OCI-LY1 (cell line): ENCODE data around the gene TK1.

Experiments used
- CTCF ChIP-seq: fragments of 200-600 bp; sonication (generic), shearing (Covaris generic); IDR thresholded peaks from 2 replicates; pipeline ENCODE4 v1.5.1; 2017; ENCODE audit warnings: mild to moderate bottlenecking, antibody characterized with exemption, low read length, moderate library complexity, mixed read lengths
- EZH2 ChIP-seq: fragments of 200-600 bp; sonication (generic), shearing (Covaris generic); IDR thresholded peaks from 2 replicates; pipeline ENCODE4 v1.8.0; 2017; ENCODE audit warnings: borderline replicate concordance, mixed run types, mild to moderate bottlenecking, antibody characterized with exemption, low read length, moderate library complexity, mixed read lengths

DNA sequence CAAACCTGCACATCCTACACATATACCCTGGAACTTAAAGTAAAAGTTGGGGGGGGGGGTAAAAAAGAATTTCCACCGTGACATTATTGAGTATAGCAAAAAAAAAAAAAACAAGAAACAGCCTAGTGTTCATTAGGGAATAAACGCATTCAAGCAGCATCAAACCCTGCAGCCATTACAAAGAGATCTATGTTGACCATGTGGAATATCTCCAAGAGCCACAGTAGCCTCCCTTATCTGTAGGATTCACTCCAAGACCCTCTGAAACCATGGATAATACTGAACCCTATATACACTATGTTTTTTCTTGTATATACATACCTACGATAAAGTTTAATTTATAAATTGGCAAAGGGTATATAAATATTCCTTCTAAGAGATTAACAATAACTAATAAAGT, 21.6 kb upstream of the TK1 start:
- TF ChIP-seq CTCF (no peak), EZH2 (no peak)
